Suprapubic skin (tissue), 3 donors: ENCODE measurements around the gene POLR3E.

Experiments used
- CTCF ChIP-seq, 2 donors: fragments of 200-600 bp in 1 of 2; fragments of 450-650 bp in 1 of 2; sonication (generic) in 1 of 2; IDR thresholded peaks; one replicate each; pipeline ENCODE4 v1.5.1; 2016 to 2019; ENCODE audit warnings: antibody characterized with exemption in 2 of 2, mild to moderate bottlenecking in 1 of 2, moderate library complexity in 1 of 2
- EP300 ChIP-seq: sonication (generic); formaldehyde crosslinking; IDR thresholded peaks from one replicate; pipeline ENCODE4 v1.6.1; 2017; ENCODE audit warnings: antibody characterized with exemption

GRCh38 chr16:22369221-22369811, 72.1 kb downstream of the POLR3E start:
- TF ChIP-seq CTCF (IDR thresholded peaks at IDR 0.05) (no peak), EP300 (no peak)
